OCI-M1 (cell line): ENCODE data around the gene CTF1.

Experiments used
- DNase-seq: peaks from one replicate; lab custom pipeline; 2025; lab: John Stamatoyannopoulos, UW

Gene CTF1

DNA sequence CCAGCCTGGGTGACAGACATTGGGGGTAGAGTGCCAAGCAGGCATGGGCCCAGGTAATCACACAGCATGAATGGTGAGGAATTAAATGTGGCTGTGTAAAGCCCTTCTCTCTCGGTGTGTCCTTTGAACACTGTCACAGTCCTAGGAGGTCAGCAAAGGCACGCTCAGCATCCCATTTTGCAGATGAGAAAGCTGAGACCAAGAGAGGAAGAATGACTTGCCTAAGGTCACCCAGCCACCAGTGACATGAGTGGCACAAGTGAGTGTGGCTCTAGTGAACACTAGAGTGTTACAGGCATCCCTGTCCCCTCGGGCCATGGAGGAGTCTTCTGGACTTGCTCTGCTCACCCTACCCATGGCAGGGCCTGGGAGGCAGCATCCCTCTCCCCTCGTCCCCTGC is 10.7 kb downstream of the CTF1 start:
- DNase-seq, result no peak

DNA sequence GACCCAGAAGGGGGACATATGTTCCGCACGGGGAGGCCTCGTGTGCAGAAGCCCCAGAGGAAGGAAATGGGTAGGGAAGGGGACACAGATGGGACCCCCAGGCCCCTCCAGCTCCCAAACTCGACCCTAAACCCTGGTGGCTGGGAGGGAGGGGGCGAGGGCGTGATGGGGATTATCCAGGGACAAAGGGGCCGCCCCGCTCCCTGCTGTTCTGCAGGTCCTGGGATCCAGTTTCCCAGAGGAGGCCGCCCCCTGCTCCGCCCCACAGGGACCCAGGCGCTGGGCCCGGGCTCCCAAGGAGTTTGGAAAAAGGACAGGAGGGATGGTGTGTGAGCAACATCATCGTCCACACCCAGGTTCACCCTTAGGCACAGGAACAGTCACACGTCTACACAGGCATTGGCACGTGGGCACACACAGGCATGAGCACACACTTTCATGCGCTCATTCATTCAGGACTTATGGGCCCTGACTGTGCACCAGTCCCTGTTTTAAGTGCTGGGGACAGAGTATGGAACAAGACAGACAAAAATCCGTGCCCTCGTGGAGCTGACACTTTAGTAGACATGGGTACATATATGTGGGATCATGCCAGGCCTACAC is 14.1 kb downstream of the CTF1 start:
- no peak for DNase-seq

DNA sequence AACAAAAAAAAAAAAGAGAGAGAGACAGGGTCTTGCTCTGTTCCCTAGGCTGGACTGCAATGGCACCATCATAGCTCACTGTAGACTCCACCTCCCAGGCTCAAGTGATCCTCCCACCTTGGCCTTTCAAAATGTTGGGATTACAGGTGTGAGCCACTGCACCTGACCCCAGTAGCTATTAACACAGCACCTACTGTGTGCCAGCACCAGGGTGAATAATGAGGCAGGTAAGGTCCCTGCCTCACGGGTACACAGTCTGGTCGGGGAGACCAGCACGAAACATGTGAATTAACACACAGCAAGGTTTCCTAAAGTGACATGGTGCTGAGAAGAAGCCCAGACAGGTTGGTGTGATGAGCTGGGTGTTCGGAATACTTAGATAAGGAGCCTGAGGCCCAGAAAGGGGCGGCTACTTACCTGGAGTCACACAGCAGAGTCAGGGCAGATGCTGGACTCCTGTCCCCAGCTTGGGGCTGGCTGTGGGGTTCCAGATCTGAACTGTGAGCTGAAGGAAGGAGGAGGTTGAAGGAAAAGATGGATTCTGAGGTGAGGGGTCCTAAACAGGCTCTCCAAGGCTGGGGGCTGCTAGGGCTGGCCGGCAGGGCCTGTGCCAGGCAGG is 16.5 kb downstream of the CTF1 start:
- DNase-seq, result no peak

DNA sequence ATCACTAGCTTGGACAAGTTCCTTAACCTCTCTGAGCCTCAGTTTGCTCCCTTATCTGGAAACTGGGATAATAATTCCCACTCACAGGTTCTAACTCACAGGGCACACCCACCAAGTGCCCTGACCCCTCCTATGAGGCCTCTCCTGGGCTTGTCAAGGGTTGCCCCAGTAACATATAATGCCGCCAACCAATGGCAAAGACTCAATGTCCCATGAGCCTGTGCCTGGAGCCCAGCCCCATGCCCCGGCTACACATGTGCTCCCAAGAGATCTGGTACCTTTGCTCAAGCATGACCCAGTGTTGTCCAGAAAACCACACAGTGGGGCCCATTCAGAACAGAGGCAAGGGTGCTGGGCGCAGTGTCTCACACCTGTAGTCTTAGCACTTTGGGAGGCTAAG is 18.4 kb downstream of the CTF1 start:
- no peak for DNase-seq

DNA sequence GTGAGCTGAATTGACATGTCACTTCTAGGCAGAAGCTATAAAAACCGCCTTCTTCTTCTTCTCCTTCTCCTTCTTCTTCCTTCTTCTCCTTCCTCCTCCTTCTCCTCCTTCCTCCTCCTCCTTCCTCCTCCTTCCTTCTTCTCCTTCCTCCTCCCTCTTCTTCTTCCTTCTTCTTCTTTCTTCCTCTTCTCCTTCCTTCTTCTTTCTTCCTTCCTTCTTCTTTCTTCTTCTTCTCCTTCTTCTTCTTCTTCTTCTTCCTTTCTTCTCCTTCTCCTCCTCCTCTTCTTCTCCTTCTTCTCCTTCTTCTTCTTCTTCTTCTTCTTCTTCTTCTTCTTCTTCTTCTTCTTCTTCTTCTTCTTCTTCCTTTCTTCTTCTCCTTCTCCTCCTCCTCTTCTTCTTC is 22.2 kb downstream of the CTF1 start:
- no peak for DNase-seq

DNA sequence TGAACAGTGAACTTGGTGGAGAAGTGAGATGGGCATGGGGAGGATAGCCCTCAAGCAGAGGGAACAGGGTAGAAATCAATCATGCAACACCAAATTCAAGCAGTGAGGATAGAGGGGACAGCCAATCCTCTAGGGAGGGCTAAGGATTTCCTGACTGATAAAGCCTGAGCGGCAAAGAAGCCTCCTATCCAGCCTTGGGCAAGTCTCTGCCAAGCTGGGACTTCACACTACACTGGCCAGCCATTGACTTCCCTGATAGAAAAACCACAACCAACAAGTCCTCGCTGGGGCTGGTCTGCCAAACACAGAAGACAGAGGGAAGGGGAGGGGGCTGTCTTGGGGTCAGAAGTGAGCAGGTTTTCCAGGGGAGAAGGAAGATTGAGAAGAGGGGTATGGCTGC is 24.5 kb downstream of the CTF1 start:
- no peak for DNase-seq

DNA sequence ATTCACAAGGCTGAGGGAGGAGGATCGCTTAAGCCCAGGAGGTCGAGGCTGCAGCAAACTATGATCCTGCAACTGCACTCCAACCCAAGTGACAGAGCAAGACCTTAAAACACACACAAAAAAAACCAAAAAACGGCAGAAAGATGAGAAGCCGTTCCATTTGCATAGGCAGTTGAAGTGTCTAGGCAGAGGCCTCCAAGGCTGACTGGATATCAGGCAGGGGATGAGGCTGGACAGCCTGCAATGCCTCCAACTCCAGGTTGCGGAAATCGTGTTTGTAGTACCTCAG is 25.0 kb downstream of the CTF1 start:
- DNase-seq, result no peak

DNA sequence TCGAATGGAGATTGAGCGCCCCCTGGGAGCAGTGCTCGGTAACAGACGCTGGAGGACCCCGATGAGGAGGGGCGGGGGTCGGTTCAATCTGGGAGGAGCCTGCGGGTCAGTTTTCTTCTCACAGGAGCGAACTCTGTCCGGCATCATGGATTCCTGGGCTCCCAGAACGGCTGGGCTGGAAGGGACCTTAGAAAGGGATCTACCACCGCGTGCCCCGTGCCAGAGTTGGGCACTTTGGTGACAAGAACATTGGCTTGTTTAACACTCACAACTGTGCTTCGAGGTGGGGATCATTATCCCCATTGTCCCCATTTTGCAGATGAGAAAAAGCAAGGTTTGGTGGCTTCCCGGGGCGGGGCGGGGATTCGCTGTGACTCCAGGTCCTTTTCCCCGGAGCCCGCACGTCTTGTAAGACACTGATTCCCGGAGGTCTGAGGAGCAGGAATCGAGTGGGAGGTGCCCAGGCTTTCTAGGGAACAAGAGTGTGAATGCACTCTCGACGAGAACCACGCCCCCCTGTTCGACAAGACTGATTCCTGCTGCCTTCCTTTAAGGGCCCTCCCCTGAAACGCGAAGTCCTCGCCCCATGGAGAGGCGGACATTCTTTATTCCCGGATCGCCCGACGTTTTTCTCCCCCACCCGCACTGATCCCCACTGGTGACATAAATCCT is 25.5 kb downstream of the CTF1 start:
- peak; percentile 96 for DNase-seq

DNA sequence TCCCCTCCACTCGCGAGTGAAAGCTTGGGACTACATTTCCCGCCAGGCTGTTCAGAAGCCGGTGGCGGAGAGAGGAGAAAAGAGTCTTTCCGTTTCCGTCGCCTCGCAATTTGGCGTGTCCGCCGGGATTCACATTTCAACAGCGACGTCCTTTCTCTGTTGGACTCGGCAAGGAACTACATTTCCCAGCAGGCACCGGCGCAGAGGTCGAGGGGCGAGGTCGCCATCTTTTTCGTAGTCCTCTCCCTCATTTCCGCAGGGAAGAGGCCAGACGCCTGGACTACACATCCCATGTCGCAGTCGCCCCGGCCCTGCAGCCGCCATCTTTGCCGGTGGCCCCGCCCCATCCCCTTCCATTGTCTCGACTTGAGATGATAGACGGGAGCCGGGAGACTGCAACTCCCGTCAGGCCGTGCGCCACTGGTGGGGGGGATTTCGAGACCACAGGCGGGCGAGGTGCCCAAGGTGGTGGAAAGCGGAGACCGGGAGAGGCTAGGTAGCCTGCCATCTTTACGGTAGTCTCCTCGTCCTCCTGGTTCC is 26.1 kb downstream of the CTF1 start:
- peak; percentile 100 for DNase-seq

DNA sequence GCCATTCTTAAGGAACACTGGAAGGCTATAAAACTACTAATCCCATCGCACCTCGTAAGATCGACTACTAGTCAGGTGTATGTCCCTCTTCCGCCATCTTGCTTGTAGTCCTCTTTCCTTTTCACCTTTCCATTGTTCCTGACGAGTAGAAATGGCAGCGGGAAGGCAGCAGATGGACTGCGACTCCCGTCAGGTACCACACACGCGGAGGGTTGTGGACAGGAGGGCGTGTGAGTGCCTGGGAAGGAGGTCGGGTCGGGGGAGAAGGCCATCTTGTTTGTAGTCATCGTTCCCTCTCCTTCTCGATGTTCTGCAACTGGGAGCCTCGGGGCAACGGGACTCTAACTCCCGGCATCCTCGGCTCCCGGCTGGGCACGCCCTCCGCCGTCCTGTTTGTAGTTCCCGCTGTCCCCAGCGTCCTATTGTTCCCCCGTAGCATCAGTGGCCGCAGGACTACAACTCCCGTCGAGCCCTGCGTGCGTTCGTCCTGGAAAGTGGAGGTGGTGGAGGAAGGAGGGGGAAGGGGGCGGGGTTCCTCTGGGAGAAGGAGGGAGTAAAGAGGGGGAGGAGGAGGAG is 26.6 kb downstream of the CTF1 start:
- DNase-seq, result peak; percentile 100

DNA sequence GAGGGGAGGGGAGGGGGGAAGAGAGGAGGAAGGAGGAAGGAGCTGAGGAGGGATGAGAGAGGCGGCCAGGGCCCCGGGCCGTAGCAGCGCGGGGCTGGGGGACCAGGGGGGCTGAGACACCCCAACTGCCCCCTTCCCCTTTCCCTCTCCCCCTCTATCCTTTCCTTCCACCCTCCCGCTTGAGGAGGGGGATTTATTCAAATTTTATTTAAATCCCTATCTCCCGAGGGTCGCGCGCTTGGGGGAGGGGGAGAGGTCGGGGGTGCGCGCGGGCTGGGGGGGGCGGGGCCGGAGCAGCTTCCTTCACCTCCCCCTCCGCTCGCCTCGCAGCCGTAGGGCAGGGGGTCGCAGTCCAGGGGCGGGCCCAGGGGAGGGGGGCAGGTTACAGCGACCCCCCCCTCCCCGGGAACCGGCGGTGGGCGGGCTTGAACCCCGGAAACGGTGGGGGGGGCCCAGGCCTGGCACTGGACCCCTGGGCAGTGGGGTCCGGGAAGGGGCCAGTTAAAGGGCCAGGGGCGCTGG is 27.2 kb downstream of the CTF1 start, which contains the start of gene FBXL19:
FBXL19 (plus strand) TSS at position 19 of the 522 bp plus-strand sequence. CDS start 2,183 bp downstream, outside the sequence.
- DNase-seq, result no peak

DNA sequence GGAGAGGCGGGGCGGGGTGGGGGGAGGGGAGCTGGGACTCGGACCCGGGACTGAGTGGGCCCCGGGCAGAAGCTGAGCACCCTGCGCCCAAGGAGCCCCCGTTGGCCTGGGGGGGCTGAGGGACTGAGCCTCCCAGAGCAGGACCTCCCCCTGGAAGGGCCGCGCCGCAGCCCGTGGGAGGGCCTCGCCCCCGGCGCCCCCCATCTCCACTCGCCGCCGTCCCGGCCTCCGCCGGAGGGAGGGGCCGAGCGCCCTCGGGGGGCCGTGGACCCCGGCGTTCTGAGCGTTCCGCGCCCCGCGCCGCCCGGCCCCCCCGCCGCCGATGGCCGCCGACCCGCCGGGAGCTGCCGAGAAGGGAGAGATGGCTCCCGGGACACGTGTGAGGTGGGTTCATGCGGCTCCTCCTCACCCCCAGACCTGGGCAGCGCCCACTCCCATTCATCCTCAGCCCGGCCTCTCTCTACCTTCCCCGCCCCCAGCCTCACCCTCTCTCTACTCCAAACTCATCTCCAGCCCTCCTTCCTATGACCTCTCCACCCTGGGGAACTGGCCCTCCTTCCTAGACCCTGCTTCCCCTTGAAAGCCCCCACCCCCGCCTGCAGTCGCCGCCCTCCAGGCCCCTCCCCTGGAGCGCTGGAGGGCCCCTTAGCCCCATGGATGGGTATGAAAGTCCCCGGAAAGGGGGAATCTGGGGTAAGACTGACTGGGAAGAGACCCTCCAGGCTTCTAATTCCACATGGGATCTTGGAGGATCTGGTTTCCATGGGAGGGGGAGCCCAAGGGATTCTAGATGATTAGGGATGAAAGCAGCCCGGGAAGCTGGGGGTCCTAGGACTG is 27.9 kb downstream of the CTF1 start:
- DNase-seq, result peak; percentile 29

DNA sequence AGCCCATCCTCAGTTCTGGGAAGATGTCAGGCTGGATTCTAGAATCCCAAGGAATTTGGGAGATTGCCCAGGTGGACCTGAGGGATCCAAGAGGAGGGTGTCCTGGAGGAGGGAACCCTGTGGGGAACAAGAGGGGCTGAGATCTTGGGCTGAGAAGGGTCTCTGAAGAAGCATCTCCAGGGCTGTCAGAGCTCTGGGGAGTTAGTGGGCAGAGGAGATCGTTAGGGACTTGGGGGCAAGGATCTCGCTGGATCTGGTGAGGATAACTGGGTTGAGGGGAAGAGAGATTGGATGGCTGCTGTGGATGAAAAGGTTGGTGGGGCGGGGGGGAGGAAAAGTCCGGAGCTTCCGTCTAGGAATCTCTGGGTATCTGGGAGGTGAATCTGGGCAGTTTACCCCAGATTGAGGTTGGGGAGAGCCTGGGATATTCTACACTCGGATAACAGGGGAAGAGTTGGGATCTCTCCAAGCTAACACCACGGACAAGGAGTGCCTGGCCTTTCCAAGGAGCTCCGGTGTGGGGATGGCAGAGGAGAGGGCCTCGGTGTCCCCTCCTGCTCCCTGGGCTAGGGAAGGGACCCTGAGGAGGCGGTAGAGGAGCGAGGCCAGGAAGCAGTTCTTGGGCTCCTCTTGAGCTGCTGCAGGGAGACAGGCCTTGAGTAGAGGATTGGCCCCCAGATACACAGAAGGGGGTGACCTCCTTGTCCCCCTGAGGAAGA is 28.7 kb downstream of the CTF1 start:
- DNase-seq, result no peak

DNA sequence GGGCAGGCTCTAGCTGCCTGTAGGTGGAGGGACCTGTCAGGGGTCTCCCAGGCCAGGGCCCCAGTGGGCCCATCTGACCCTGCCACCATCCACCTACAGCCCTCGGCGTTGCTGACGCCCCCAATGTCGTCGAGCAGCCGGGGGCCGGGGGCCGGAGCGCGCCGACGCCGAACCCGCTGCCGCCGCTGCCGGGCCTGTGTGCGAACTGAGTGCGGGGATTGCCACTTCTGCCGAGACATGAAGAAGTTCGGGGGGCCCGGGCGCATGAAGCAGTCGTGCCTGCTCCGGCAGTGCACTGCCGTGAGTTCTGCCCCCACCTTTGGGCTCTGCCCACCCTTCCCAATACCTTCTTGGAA is 29.2 kb downstream of the CTF1 start:
- DNase-seq, result no peak

DNA sequence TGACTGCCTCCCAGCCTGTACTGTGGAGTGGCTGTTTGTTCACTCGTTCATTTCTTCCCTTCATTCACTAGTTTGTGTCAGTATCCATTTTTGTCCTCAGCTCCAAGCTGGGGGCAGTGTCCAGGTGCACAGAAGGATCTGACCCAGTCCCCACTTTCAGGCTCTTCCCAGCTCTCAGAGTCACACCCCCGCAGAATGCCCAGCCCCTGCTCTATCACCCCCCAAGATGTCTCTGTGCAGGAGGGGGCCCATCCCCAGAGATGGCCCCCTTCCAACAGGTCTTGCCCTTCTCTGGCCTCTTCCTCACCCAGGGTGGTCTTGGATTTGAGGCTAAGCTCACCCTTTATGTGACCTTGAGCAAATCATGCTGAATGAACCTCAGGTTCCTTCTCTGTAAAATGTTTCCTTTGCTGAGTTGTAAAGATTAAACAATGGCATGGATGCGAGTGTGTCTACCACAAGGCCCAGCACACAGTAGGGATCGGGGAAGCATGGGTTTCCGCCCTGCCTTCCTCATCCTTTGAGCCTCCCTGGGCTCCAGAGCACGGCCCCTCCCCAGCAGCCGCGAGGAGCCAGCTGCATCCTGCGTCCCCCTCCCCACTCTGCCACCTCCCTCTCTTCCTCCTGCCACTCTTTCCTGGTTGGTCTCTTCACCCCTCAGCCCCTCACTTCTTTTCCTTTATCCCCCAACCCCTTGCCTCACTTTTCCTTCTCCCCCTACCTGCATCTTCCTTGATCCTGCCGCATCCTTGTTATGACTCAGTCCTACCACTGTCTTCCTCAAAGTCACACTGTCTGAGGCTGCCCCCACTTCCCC is 29.8 kb downstream of the CTF1 start:
- DNase-seq, result no peak

DNA sequence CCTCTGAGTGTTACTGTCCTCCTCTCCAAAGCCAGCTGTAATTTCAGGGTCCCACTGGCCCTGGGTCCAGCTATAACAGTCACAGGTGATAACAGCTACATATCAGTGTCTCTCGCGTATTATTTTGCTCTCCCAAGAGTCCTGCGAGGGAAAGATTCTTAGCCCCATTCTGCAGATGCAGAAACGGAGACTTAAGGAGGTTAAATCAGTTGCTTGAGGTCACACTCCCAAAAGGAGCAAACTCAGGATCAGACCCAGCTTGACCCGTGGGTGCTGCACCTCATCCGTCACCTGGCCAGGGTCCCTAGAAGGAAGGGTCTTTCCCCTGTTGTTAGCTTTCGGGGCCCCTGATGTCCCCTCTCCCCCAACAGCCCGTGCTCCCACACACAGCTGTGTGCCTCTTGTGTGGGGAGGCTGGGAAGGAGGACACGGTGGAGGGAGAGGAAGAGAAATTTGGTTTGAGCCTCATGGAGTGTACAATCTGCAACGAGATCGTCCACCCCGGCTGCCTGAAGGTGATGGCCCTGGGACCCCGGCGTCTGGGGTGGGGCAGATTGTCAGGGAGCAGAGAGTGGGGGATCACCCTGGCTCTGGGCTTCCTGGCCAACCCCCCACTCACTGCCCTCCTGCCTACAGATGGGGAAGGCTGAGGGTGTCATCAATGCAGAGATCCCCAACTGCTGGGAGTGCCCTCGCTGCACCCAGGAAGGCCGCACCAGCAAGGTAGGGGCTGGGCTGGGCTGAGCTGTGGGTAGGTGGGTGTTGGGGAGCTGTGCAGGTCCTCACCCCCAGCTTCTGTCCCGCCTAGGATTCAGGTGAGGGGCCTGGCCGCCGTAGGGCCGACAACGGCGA is 30.7 kb downstream of the CTF1 start:
- DNase-seq, result no peak

DNA sequence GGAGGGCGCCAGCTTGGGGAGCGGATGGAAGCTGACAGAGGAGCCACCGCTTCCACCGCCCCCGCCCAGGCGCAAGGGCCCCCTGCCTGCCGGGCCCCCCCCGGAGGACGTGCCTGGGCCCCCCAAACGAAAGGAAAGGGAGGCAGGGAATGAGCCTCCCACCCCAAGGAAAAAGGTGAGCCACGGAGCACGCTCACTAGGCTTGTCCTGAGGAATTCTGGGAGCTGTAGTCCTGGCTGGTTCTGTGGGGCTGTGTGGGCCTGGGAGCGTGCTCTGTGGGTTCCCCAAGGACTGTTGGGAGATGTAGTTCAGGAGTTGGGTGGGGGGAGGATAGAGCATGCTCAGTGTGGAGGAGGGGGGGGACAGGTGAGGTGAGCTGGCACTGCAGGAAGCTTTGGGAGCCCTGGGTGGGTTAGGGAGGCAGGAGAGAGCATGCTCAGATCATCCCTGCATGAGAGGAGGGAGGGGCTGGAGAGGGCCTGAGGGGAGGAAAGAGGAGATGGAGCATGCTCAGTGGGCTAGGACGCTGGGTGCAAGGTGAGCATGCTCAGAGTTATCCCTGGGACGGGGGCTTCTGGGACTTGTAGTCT is 31.5 kb downstream of the CTF1 start:
- DNase-seq, result peak; percentile 47

DNA sequence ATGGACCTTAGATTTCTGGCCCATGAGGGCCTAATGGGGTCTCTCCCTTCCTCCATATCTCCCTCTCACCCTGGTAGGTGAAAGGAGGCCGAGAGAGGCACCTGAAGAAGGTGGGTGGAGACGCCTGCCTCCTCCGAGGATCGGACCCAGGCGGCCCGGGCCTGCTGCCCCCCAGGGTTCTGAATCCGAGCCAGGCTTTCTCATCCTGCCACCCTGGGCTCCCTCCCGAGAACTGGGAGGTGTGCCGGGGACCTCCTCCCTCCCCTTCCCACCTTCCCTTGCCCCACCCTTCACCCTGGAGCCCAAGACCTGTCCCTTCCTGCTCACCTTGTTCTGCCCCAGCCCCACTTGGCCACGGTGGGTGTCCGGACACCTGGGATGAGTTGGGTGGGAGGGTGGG is 32.0 kb downstream of the CTF1 start:
- DNase-seq, result no peak

DNA sequence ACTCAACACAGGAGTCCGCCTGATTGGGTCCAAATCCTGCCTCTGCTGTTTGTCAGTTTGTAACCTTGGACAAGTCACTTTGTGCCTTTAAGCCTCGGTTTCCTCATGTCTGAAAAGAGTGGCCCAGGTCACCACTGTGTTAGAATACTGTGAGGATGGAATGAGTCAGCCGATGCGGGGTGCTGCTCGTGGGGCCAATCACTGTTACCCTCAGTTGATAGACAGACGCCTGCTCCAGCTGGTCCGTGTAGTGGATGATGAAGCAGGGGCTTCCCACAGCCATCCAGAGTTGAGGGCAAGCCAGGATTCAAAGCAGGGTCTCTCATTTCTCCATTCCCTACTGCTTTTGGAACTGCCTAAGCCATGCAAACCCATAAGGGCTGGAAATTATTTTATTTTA is 32.8 kb downstream of the CTF1 start:
- no peak for DNase-seq
